HEK293 (cell line): ENCODE results near the gene HEPH.

Source experiments
- CTCF ChIA-PET: fragments of 350-600 bp; formaldehyde crosslinking; extraction: SDS; loops from one replicate; lab custom pipeline; 2021; ENCODE audit warnings: antibody characterized with exemption; lab: Yijun Ruan, JAX
- POLR2A ChIA-PET: fragments of 300-600 bp; formaldehyde crosslinking; extraction: SDS; loops from one replicate; lab custom pipeline; 2020; ENCODE audit warnings: antibody characterized with exemption, inconsistent platforms; lab: Yijun Ruan, JAX
- H3K27ac ChIP-seq: fragments of 200-500 bp; sonication (Bioruptor generic); 2 replicates; pipeline ENCODE4 v1.5.1; 2014; ENCODE audit warnings: low read depth, low read length, control low read depth, inconsistent platforms; ENCODE audit errors: extremely low read depth
- H3K36me3 ChIP-seq, 2 experiments: fragments of 200-500 bp in 1 of 2; sonication (Bioruptor generic) in 1 of 2; 1 replicate in 1 of 2; 2 replicates in 1 of 2; pipeline ENCODE4 v1.5.1; 2014 to 2017; ENCODE audit warnings: inconsistent platforms in 2 of 2, low read length in 2 of 2; ENCODE audit not compliant: control insufficient read depth in 2 of 2, insufficient read depth in 1 of 2
- H3K4me1 ChIP-seq: fragments of 200-500 bp; sonication (Bioruptor generic); 2 replicates; pipeline ENCODE4 v1.5.1; 2014; ENCODE audit warnings: mild to moderate bottlenecking, low read length, inconsistent platforms; ENCODE audit not compliant: control insufficient read depth, insufficient read depth
- H3K4me3 ChIP-seq: 2 replicates; pipeline ENCODE4 v1.5.1; 2011; ENCODE audit warnings: low read depth, mild to moderate bottlenecking, control low read depth, low read length, moderate library complexity
- H3K9me3 ChIP-seq: fragments of 200-500 bp; sonication (Bioruptor generic); 2 replicates; pipeline ENCODE4 v1.5.1; 2014; ENCODE audit warnings: low read depth, low read length, inconsistent platforms; ENCODE audit not compliant: control insufficient read depth, insufficient read depth
- GLI4 ChIP-seq: fragments of 450-650 bp; formaldehyde crosslinking; IDR thresholded peaks from 2 replicates; pipeline ENCODE4 v1.5.1; 2016; ENCODE audit warnings: missing biosample characterization, missing genetic modification characterization
- HOXD13 ChIP-seq: sonication (generic); formaldehyde crosslinking; IDR thresholded peaks from 2 replicates; pipeline ENCODE4 v1.8.0; 2022; ENCODE audit warnings: missing genetic modification reagents, borderline replicate concordance
- PRDM6 ChIP-seq: fragments of 450-650 bp; formaldehyde crosslinking; IDR thresholded peaks from 2 replicates; pipeline ENCODE4 v1.5.1; 2017; ENCODE audit warnings: missing biosample characterization, missing genetic modification characterization
- ZBTB1 ChIP-seq: fragments of 450-650 bp; formaldehyde crosslinking; IDR thresholded peaks from 2 replicates; pipeline ENCODE4 v1.5.1; 2016; ENCODE audit warnings: missing biosample characterization, missing genetic modification characterization
- ZBTB26 ChIP-seq: fragments of 450-650 bp; formaldehyde crosslinking; optimal IDR thresholded peaks from 2 replicates; pipeline ENCODE3; 2016; ENCODE audit warnings: missing biosample characterization, mild to moderate bottlenecking, missing genetic modification characterization
- ZBTB48 ChIP-seq: fragments of 450-650 bp; formaldehyde crosslinking; IDR thresholded peaks from 2 replicates; pipeline ENCODE4 v1.5.1; 2016; ENCODE audit warnings: missing biosample characterization, missing genetic modification characterization
- ZNF184 ChIP-seq: fragments of 450-650 bp; IDR thresholded peaks from 2 replicates; pipeline ENCODE4 v1.5.1; 2018; ENCODE audit warnings: missing biosample characterization, mild to moderate bottlenecking, missing genetic modification characterization
- ZNF223 ChIP-seq: fragments of 450-650 bp; formaldehyde crosslinking; IDR thresholded peaks from 2 replicates; pipeline ENCODE4 v1.5.1; 2016; ENCODE audit warnings: missing biosample characterization, missing genetic modification characterization
- ZNF26 ChIP-seq: fragments of 450-650 bp; formaldehyde crosslinking; IDR thresholded peaks from 2 replicates; pipeline ENCODE4 v1.5.1; 2016; ENCODE audit warnings: missing biosample characterization, missing genetic modification characterization
- ZNF354C ChIP-seq: fragments of 450-650 bp; formaldehyde crosslinking; IDR thresholded peaks from 2 replicates; pipeline ENCODE4 v1.5.1; 2016; ENCODE audit warnings: missing biosample characterization, missing genetic modification characterization, low read depth, borderline replicate concordance
- ZNF473 ChIP-seq: fragments of 450-650 bp; formaldehyde crosslinking; IDR thresholded peaks from 2 replicates; pipeline ENCODE4 v1.5.1; 2017; ENCODE audit warnings: missing biosample characterization, missing genetic modification characterization
- ZNF513 ChIP-seq: fragments of 450-650 bp; IDR thresholded peaks from 2 replicates; pipeline ENCODE4 v1.5.1; 2018; ENCODE audit warnings: missing biosample characterization, missing genetic modification characterization
- ZNF555 ChIP-seq: fragments of 450-650 bp; formaldehyde crosslinking; conservative IDR thresholded peaks from 2 replicates; pipeline ENCODE4 v1.5.1; 2017; ENCODE audit warnings: missing biosample characterization, mild to moderate bottlenecking, missing genetic modification characterization, inconsistent platforms
- ZNF596 ChIP-seq: fragments of 450-650 bp; IDR thresholded peaks from 2 replicates; pipeline ENCODE4 v1.5.0; 2018; ENCODE audit warnings: missing biosample characterization, mild to moderate bottlenecking, missing genetic modification characterization, moderate library complexity
- ZNF624 ChIP-seq: fragments of 450-650 bp; formaldehyde crosslinking; IDR thresholded peaks from 2 replicates; pipeline ENCODE4 v1.5.1; 2017; ENCODE audit warnings: missing biosample characterization, missing genetic modification characterization
- ZNF639 ChIP-seq: fragments of 450-650 bp; formaldehyde crosslinking; IDR thresholded peaks from 2 replicates; pipeline ENCODE4 v1.5.1; 2016; ENCODE audit warnings: missing biosample characterization, missing genetic modification characterization
- ZNF664 ChIP-seq: fragments of 450-650 bp; formaldehyde crosslinking; IDR thresholded peaks from 2 replicates; pipeline ENCODE4 v1.5.1; 2016; ENCODE audit warnings: missing biosample characterization, missing genetic modification characterization
- ZNF837 ChIP-seq: fragments of 450-650 bp; formaldehyde crosslinking; IDR thresholded peaks from 2 replicates; pipeline ENCODE4 v1.5.1; 2016; ENCODE audit warnings: missing biosample characterization, missing genetic modification characterization
- ZSCAN30 ChIP-seq: fragments of 450-650 bp; IDR thresholded peaks from 2 replicates; pipeline ENCODE4 v1.5.1; 2018; ENCODE audit warnings: missing biosample characterization, mild to moderate bottlenecking, missing genetic modification characterization, moderate library complexity

HEPH gene

GRCh38 chrX:66167431-66167830 lies 3.4 kb downstream of the HEPH start:
- TF ChIP-seq HOXD13 (CRISPR knock-in tag) = no peak
- TF ChIP-seq ZNF354C (tag by site-specific recombination) = no peak
- TF ChIP-seq GLI4 (tag by site-specific recombination) = no peak
- no peak for TF ChIP-seq ZNF26 (tag by site-specific recombination)
- CTCF ChIA-PET = no interaction called here
- POLR2A ChIA-PET = no interaction called here
- Histone ChIP-seq H3K27ac (no peak overlapping the region), H3K4me3 (no peak overlapping the region), H3K9me3 (no peaks in the 10 kb centered on the region), H3K4me1 (no peaks in the 10 kb centered on the region), H3K36me3 (no peaks in the 10 kb centered on the region)

- Histone ChIP-seq H3K36me3 (no peaks in the 10 kb centered on the region), H3K4me1 (no peaks in the 10 kb centered on the region), H3K9me3 (no peaks in the 10 kb centered on the region), H3K27ac (no peak overlapping the region), H3K4me3 (no peak overlapping the region)
- ChIA-PET CTCF (interaction anchor here (0.7 kb wide), 1 partner anchor 13 kb away, joined by 4 read pairs; no protein-coding TSS in a partner anchor), POLR2A (no interaction called here)
- no peak for TF ChIP-seq ZNF26 (tag by site-specific recombination)
Measured at GRCh38 chrX:66176134-66176533, 12.1 kb downstream of the HEPH start.

- TF ChIP-seq ZNF555 (tag by site-specific recombination) (no peak), ZNF624 (no peak), ZNF223 (tag by site-specific recombination) (no peak), ZNF513 (tag by site-specific recombination) (no peak), ZNF596 (tag by site-specific recombination) (no peak)
- Histone ChIP-seq H3K27ac (no peak overlapping the region), H3K4me1 (no peaks in the 10 kb centered on the region), H3K36me3 (no peaks in the 10 kb centered on the region), H3K9me3 (no peaks in the 10 kb centered on the region), H3K4me3 (no peak overlapping the region)
- ChIA-PET POLR2A (no interaction called here), CTCF (no interaction called here)
Measured at GRCh38 chrX:66191563-66191962, 27.5 kb downstream of the HEPH start.

- Histone ChIP-seq H3K9me3 (no peaks in the 10 kb centered on the region), H3K4me3 (no peak overlapping the region), H3K36me3 (no peaks in the 10 kb centered on the region), H3K27ac (no peak overlapping the region), H3K4me1 (no peaks in the 10 kb centered on the region)
- CTCF ChIA-PET = no interaction called here
- POLR2A ChIA-PET = no interaction called here
- TF ChIP-seq ZNF473 (tag by site-specific recombination) = no peak
- TF ChIP-seq ZBTB48 (tag by site-specific recombination) = no peak
- no peak for TF ChIP-seq ZNF664 (tag by site-specific recombination)
- no peak for TF ChIP-seq ZSCAN30 (tag by site-specific recombination)
- no peak for TF ChIP-seq ZNF639 (tag by site-specific recombination)
- TF ChIP-seq PRDM6 = no peak
- no peak for TF ChIP-seq ZNF184
- no peak for TF ChIP-seq ZBTB26 (tag by site-specific recombination)
- no peak for TF ChIP-seq ZBTB1 (tag by site-specific recombination)
- TF ChIP-seq ZNF837 (tag by site-specific recombination) = no peak
Measured at GRCh38 chrX:66193821-66194220, 29.8 kb downstream of the HEPH start.
